Daoy (cell line): ENCODE results near the gene LRG1. TPM values are rescaled to one million over a fixed set of nuclear protein-coding genes. Genes with fewer than 3 reads are reported as not detected.

Experiments
- DNase-seq: peaks from one replicate; pipeline ENCODE4 v3.0.0-alpha.2; 2015; ENCODE audit warnings: low read depth
- total RNA-seq: library from RNA; depleted of rRNA; stranded (reverse); fragments of >200 nt; shearing (Covaris generic); gene quantifications from 2 replicates; pipeline ENCODE4 v1.2.3, GENCODE V29; 2014

The LRG1 gene
- total RNA-seq, 1 experiment from 2014 or later: 0.69 TPM

DNA sequence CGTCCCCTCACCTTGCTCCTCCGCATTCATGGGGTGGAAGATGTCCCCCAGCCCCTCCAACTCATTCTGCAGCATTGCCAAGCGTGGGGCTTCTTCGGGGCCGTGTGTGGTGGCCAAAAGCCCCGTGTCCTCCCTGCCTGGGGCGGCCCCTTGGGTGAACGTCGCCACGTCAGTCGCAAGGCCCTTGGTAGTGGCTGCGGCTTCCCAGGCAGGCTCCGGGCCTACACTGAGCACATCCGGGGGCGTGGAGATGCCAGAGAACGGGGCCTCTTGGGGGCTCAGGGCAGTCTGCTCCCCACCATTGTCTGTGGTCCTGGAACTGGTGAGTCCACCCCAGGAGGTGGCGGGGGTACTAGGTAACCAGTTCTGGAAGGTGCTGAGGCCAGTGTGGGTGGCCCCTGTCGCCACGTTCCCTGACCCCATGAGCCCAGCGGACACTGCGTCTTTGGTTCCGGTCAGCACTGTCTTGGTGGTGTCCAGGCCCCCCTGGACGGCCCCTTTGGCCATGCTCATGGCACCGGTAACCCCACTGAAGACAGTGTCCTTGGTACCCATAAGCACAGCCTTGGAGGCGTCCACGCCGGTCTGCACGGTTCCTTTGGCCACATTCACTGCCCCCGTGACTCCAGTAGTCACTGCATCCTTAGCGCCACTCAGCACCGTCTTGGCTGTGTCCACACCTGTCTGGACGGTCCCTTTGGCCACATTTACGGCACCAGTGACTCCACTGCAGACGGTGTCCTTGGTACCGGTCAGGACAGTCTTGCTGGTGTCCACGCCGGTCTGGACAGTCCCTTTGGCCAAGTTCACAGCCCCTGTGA, 29.2 kb downstream of the LRG1 start:
- DNase-seq: no peak

- no peak for DNase-seq
These were observed 31.1 kb downstream of the LRG1 start for GRCh38 chr19:4508698-4509097.

- no peak for DNase-seq
These were observed 32.0 kb downstream of the LRG1 start for GRCh38 chr19:4507804-4508203.

DNA sequence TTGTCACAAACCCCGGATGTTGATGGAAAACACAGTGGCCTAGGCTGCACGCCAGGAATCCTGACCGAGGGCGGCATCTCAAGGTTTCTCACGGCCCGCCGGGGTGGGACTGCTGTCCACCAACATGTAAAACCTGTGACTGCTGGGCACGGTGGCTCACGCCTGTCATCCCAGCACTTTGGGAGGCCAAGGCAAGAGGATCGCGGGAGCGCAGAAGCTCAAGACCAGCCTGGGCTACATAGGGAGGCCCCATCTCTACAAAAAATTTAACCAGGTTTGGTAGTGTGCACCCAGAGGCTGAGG, 32.7 kb downstream of the LRG1 start:
- no peak for DNase-seq

- peak; percentile 81 for DNase-seq
These were observed 33.2 kb downstream of the LRG1 start for GRCh38 chr19:4506449-4507149.

GRCh38 chr19:4505570-4506448, 34.0 kb downstream of the LRG1 start:
- no peak for DNase-seq

DNA sequence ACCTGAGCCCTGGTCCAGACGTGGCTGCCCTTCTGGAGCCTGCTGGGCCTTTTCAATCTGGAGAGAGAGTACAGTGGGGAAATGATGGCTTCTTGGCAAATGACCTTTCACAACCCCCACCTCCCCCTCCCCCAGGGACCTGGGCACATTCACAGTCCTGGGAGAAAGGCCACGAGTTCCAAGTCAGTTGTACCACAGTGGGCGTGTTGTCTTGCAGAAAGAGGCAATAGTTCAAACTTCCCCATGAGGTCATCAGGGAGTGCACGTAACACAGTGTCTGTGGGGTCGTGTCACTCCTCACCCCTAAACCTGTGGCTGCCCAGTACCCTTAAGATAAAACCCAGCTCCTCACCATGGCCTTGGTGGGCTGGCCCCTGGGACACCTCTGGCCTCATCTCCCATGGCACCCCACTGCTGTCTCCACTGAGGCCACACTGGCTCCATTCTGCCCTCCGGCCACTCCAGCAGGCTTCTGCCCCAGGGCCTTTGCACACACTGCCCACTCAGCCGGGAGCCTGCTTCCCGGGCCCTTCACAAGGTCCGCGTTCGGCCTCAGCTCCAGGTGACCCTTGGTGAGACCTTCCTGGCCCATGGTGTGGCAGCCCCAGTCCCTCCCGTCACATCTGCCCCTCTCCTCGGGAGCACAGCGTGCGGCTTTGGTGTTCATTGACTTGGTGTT, 34.8 kb downstream of the LRG1 start:
- DNase-seq: no peak

DNA sequence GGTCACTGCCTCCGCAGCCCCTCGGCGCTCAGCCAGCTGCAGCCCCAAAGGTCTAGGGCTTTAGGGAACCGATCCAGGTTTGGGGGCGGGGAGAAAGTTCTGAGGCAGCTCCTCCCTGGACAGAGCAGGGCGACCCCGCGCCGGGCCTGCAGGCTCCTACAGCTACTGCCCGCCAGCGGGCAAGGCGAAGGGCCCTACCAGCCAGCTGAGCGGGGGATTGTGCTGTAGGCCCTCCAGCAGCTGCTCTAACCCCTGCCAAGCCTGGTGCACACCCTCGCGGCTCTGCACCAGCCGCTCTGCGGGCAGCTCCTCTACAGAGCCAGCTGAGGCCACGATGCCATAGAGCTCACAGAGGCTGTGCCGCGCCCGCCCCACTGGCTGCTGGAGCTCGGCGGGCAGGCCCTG, 35.5 kb downstream of the LRG1 start:
- DNase-seq: no peak

GRCh38 chr19:4503825-4504170, 36.0 kb downstream of the LRG1 start:
- DNase-seq: no peak

- DNase-seq: no peak
These were observed 36.6 kb downstream of the LRG1 start for GRCh38 chr19:4503132-4503824.

DNA sequence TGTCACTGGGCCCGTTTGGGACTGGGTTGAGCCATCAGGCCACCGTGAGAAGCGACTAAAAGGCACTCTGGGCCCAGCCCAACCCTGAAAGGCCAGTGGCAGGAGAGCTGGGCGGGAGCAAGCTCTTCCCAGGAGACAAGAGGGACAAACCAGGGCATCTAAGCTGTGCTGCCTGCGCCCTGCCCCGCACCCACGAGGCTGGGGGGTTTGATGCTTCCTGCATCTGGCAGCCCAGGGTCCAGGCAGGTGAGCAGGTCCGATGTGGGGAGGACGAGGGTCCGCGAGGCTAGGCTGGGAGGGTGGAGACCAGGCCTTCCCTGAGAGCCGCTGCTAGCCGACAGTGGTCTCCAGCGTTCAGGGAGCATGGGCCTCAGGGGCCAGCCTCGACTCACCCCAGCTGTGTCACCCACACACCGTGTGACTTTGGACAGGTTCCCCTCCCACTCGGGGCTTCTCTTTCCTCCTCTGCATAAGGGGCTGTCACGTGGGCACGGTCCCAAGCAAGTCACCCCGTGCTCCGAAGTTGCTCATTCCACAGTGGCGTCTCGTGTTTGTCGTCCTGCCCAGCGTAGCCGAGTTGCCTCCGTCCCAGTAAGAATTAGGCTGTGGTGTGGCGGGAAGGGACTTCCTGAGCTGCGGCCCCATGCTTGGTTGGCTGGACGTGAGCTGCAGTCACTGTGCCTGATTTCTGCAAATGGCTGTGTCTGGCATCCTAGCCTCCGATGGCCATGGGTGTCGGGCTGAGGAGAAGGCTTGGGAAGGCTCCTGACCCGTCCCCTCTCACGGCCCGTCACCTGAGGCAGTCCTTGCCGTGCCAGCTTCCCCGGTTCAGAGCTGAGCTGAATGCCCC, 37.3 kb downstream of the LRG1 start:
- DNase-seq: no peak

- no peak for DNase-seq
These were observed 38.1 kb downstream of the LRG1 start for GRCh38 chr19:4501691-4502090.

GRCh38 chr19:4500841-4501591, 38.8 kb downstream of the LRG1 start:
- no peak for DNase-seq

DNA sequence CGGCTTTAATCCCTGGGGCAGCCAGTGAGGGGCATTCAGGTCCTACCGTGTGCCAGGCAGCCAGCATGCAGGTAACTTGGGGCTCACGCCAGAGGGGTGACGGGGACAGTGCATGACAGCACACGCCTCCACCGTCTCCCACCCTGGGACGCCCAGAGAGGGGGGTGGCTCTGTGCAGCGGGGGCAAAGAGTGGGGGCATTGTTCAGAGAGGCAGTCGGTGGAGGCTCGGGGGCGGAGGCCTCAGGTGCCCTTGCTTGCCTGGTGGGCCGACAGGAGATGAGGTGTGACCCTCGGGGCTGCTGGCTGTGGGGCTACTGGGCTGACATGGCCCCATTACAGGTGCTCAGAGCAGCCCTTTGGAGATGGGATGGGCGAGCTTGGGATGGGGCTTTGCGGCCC, 40.0 kb downstream of the LRG1 start:
- DNase-seq: no peak

DNA sequence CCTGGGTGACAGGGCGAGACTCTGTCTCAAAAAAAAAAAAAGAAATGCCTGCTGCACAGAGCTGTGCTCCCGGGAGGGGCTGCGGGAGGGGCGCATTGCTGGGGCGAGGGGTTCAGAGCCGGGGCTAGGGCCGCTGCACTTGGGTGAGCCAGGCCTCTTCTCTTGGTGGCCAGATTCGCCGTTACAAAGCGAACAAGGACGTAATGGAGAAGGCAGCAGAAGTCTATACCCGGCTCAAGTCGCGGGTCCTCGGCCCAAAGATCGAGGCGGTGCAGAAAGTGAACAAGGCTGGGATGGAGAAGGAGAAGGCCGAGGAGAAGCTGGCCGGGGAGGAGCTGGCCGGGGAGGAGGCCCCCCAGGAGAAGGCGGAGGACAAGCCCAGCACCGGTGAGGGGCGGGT, 40.5 kb downstream of the LRG1 start:
- no peak for DNase-seq

DNA sequence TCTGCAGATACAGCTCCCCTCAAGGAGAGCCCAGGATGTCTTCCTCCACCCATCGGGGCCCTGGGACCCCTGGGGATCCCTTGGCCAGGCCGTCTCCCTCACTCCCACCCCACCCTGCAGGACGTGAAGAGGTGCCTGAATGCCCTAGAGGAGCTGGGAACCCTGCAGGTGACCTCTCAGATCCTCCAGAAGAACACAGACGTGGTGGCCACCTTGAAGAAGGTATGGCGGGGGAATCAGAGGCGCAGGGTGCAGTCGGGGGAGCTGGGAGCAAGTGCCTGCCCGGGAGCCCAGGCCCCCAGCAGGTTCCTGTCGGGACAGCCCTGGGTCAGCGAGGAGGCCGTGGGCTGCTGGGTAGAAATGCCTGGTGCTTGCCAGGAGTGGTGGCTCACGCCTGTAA, 41.1 kb downstream of the LRG1 start:
- DNase-seq: no peak

DNA sequence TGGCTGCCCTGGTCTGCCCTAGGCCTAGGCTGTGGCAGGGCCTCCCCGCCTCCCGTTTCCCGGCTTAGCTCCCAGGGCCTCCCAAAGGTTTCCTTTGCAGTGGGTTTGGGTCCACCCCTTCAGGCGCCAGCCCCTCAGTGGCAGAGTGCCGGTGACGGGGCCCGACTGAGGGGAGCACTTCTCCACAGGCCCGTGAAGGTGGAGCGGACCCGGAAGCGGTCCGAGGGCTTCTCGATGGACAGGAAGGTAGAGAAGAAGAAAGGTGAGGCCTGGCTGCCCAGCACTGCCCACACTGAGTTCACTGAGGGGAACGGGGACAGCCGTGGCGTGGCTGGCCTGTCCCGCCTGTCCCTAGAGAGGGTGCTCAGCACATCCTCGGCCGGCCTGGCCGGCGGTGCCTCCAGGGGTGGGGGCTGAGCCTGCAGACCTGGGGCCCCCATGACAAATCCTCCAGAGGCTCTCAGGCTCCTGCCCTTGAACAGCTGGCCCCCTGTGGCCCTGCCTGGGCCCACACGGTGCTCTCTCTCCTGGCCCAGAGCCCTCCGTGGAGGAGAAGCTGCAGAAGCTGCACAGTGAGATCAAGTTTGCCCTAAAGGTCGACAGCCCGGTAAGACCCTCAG, 42.0 kb downstream of the LRG1 start:
- DNase-seq: no peak

DNA sequence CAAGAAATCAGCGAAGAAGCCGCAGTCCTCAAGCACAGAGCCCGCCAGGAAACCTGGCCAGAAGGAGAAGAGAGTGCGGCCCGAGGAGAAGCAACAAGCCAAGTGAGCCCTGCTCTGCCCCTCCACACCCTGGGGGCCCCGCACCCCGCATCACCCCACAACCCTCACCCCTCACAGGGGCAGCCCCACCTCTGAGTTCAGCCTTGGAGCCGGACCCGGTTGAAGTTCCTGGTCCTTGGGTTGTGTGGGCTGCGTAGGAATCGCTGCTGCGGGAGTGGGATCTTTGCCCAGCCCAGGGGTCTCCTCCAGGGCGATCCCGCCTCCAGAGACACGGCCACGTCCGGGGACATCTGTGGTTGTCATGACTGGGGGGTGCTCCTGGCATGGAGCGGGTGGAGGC, 43.5 kb downstream of the LRG1 start:
- no peak for DNase-seq

DNA sequence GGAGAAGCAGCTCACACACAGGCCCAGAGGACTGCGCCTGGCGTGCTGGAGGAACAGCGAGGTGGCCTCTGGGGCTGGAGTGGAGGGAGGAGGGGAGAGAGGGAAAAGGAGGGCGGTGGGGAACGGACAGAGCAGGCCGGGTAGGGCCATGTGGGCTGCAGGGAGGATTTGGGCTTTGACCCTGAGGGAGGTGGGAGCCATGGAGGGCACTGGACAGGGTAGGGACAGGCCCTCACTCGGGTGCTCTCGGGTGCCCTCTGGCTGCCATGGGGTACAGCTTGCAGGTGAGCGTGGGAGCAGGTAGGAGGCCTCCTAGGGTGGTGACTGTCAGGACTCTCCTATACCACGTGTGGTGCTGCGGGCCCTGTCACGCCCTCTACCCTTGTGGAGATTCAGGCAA, 44.4 kb downstream of the LRG1 start:
- no peak for DNase-seq
